Activated CD4-positive, alpha-beta T cell treated with anti-CD3 and anti-CD28 coated beads, Interleukin-2, amount 50 U/mL, for 4 hours (primary cell): Measurements from ENCODE around the gene SLC16A5.
"Not testable (repeated sequence)": the region's sequence is repeated elsewhere in the genome, so short reads cannot be mapped to it uniquely, and the experiment has no call there.

Experiments used
- DNase-seq, 2 experiments: peaks; one replicate each; pipeline ENCODE4 v3.0.0-alpha.2; 2020

Gene SLC16A5

GRCh38 chr17:75064867-75065561 lies 22.7 kb upstream of the SLC16A5 start:
- DNase-seq, result no peak

DNA sequence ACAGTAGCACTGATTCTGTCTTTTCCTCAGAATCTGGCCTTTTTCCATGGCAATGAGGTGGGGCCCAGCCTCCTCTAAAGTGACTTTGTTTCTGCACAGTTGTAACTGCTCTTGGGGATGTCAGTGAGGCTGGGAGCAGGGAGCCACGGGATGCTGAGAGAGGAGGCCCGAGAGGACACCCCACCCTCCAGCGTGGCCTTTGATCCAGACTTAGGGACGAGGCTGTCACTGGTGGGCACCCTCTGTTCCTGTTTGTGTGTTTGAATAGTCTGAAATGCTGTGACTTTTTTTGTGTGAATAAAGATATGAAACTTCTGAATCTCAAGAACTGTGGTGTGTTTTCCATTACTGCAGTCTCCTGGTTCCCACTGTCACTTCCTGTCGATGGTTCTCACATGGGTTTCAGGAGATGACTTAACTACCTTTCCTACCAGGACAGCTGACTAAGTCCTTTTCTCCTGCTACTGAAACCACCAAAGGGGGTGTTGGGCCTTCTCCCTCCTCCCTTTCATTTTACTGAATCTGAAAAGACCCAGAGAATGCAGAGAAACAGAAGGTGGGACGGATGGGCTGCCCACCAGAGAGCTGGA lies 22.1 kb upstream of the SLC16A5 start:
- no peak for DNase-seq

GRCh38 chr17:75067856-75068255 lies 19.9 kb upstream of the SLC16A5 start:
- no peak for DNase-seq

GRCh38 chr17:75068750-75069149 lies 19.0 kb upstream of the SLC16A5 start:
- no peak for DNase-seq

DNA sequence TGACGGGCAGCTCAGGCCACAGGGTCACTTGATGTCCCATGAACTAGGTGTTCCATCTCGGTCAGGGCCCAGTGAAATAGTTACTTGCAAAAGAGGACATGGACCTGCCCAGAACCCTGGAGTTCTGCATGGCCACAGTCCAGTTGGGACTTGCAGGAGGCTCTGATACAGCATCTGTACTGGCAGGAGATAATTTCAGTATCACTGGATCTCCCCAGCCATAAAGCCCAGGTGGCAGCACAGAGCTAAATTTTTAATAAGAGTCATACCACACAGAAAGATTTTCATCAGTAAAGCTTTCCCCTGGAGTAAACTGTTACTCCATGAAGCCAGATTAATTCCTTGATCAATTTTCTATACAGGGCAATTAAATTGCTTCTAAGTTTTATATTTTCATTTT lies 18.0 kb upstream of the SLC16A5 start:
- no peak for DNase-seq

GRCh38 chr17:75071478-75072271 lies 16.1 kb upstream of the SLC16A5 start:
- not testable (repeated sequence) for DNase-seq

DNA sequence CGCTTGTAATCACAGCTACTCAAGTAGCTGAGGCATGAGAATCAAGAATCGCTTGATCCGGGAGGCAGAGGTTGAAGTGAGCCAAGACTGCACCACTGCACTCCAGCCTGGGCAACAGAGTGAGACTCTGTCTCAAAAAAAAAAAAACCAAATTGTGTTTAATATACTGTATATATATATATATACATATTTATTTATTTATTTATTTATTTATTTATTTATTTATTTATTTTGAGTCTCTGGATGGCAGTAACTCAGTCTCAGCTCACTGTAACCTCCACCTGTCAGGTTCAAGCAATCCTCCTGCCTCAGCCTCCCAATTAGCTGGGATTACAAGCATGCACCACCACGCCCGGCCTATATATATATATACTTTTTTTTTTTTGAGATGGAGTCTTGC lies 14.8 kb upstream of the SLC16A5 start:
- DNase-seq, result not testable (repeated sequence)

- no peak for DNase-seq
Measured at GRCh38 chr17:75073618-75074047, 14.1 kb upstream of the SLC16A5 start.

- no peak for DNase-seq
Measured at GRCh38 chr17:75074532-75074931, 13.2 kb upstream of the SLC16A5 start.

- no peak for DNase-seq
Measured at GRCh38 chr17:75075597-75076336, 12.0 kb upstream of the SLC16A5 start.

DNA sequence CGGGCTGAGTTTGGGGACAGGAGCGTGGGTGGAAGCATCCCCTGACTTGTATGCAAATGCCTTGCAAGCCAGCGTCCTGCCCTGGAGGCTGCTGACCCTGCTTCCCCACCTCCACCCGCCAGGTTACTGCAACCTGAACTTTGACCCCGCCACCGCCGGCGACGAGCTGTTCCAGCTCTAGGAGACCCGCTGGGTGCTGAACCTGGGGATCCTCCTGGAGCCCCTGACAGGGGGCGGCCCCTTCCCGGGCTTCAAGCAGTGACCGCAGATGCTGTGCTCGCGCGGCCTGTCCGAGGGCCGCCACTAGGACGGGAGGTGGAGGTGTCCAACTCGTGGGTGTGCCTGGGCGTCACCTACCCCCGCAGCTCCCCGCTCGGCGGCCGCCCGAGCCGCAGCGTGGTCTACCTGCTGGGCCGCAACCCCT lies 10.7 kb upstream of the SLC16A5 start:
- no peak for DNase-seq

GRCh38 chr17:75077496-75078283 lies 10.1 kb upstream of the SLC16A5 start:
- DNase-seq, result peak in 1 of 2 experiments; percentile 19

DNA sequence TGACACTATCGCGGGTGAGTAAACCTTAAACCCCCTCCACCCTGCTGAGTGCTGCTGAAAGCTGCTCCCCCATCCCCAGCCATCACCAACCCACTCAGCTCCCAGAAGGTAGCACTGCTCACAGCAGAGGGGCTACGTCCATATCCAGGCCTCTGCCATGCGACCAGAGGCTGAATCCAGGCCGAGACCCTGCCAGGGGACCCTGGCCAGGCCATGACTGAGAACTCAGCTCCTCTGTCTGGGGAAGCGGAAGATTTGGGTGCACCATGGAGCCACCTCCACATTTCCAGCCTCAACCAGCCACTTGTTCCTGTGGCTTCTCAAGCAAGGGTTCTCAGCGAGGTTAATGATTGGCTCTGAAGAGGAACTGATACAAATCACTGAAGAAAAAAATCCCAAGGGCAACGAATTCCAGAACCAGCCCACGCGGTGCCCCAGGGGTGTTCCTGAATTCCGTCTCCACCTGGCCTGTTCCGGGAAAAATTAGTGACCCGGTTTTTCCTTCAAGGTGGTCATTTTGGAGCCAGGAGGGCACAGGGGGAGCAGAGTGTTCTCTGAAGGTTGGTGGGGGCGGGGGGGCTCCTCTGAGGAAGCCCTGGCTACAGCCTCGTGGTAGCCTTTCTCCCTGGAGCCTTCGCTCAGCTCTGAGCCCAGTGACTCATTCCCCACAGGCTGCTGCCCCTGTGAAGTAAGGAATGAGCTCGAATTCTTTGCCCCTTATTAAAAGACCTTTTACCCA lies 9.3 kb upstream of the SLC16A5 start:
- no peak for DNase-seq

DNA sequence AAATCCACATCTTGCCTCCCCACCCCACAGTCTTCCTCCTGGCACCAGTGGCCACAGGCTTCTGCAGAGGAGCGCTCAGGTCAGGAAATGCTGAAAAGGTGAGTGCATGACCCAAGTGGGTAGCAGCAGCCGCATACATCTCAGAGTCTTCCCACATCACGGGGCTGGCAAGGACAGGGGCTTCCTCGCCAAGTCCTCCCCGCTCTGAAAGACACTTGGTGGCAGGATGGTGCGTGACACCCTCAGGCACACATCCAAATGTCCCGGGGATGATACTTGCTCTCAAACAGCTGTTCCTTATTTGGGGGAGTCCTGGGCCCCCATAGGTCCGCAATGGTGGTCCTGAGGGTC lies 8.8 kb upstream of the SLC16A5 start:
- no peak for DNase-seq

DNA sequence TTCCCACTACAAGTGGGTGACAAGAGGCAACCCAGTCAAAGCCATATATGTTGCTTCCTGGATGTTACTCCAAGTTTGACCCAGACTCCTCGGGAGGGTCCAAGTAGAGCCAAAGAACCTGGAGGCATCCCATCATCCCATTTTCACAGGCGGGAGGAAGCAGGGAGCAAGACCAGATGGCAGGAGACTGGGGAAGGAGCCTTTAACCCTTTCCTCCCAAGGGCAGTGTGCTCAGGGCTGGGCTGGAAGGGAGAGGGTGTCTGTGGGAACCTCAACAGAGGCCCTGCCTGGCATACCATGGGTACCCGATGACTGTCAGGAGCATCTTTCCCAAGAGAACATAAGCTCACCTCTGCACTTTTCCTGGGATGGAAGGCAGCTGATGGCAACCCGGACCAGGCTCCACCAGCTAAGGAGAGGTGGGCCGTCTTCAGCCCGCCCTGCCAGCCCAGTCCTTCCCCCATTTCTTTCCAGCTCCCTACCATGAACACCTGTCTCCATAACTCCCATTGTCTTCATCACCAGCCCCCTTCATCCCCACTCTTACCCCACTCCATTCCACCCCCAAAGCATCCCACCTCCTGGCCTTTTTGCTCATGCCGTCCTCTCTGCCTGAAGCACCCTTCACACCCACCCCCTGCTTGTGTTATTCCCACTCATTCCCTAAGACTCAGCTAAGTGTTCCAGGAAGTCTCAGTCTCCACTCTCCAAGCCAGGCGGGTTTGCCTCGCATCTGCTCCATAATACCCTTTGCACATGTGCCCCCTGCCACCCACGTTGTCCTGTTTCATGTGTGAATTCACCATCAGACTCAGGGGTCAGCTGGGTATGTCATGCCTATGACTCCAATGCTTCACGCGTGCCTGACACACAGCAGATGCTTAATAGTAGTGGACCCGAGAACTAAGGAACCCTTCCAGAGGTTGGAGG lies 5.9 kb upstream of the SLC16A5 start:
- DNase-seq, result no peak

GRCh38 chr17:75082683-75083082 lies 5.1 kb upstream of the SLC16A5 start:
- no peak for DNase-seq

DNA sequence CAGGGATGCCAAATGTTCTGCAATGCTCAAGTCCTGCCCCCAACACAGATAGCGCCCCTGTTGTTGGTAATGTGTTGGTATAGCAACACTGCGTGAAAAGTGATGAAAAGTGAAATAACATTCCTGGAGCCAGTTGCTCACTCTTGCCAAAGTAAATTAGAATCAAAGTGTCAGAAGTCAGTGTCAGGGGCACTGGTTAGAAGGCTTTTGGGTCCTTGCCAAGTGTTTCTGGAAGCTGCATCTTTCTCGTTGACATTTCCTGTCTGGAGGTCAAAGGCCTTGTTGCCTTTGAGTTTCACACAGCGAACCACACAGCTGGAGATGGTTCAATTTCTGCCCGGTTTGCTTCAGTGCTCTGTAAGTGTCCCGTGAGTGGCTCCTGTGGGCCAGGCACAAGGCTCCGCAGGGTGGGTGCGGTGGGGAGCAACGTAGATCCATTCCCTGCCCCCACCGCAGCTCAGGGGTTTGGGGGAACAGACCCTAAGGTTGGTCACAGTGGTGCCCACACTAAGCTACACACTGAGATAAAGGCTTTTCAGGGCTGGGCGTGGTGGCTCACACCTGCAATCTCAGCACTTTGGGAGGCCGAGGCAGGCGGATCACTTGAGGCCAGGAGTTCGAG lies 3.6 kb upstream of the SLC16A5 start:
- no peak for DNase-seq

- no peak for DNase-seq
Measured at GRCh38 chr17:75086496-75087181, 1.1 kb upstream of the SLC16A5 start.

- no peak for DNase-seq
Measured at GRCh38 chr17:75087182-75087557, 584 bp upstream of the SLC16A5 start.
